ENCODE measurements around the gene RASGRF1.
"Not testable (repeated sequence)": the region's sequence is repeated elsewhere in the genome, so short reads cannot be mapped to it uniquely, and the experiment has no call there.

The RASGRF1 gene

GRCh38 chr15:79025201-79025600 is 65.4 kb downstream of the RASGRF1 start:
- Histone ChIP-seq H3K27ac (no peak overlapping the region), H3K9ac (ENCODE audit: insufficient read length) (no peak overlapping the region), H3K36me3 (ENCODE audit: insufficient read depth, low read length) (no peaks in the 10 kb centered on the region), H3K4me3 (no peak overlapping the region), H3K9me3 (ENCODE audit: low read depth, low read length) (no peaks in the 10 kb centered on the region)
- DNase-seq (ENCODE audit: low read depth, low spot score), result no peak
- TF ChIP-seq EZH2 (IDR thresholded peaks at IDR 0.05) (no peak), FOXP2 (optimal IDR thresholded peaks at IDR 0.05; ENCODE audit: control extremely low read depth, extremely low read length, insufficient read depth) (no peak), POLR2AphosphoS5 (IDR thresholded peaks at IDR 0.05; ENCODE audit: borderline replicate concordance, low read depth, low read length) (no peak)

- H3K4me3 ChIP-seq; H3K9ac ChIP-seq (ENCODE audit: insufficient read length); H3K9me3 ChIP-seq (ENCODE audit: low read depth, low read length); H3K36me3 ChIP-seq (ENCODE audit: insufficient read depth, low read length); H3K27ac ChIP-seq; DNase-seq (ENCODE audit: low read depth, low spot score): not testable (repeated sequence)
Measured at GRCh38 chr15:79024493-79024892, 66.1 kb downstream of the RASGRF1 start.

DNA sequence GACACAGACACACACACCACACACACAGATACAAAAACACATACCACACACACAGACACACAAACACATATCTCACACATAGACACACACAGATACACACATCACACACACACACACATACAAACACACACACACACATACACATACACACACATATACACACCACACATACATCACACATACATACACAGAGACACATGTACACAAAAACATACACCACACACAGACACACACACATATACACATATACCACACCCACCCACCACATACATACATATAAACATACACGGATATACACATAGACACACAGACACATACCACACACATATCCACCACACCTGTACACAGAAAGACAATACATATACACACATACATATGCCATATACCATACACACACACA is 66.7 kb downstream of the RASGRF1 start:
- Histone ChIP-seq H3K4me3 (no peak overlapping the region), H3K36me3 (ENCODE audit: insufficient read depth, low read length) (no peaks in the 10 kb centered on the region), H3K9ac (ENCODE audit: insufficient read length) (no peak overlapping the region), H3K9me3 (ENCODE audit: low read depth, low read length) (no peaks in the 10 kb centered on the region), H3K27ac (no peak overlapping the region)
- no peak for DNase-seq (ENCODE audit: low read depth, low spot score)
- no peak for TF ChIP-seq POLR2AphosphoS5 (IDR thresholded peaks at IDR 0.05; ENCODE audit: borderline replicate concordance, low read depth, low read length)
- TF ChIP-seq FOXP2 (optimal IDR thresholded peaks at IDR 0.05; ENCODE audit: control extremely low read depth, extremely low read length, insufficient read depth), result no peak
- TF ChIP-seq EZH2 (IDR thresholded peaks at IDR 0.05), result no peak

GRCh38 chr15:79023546-79023890 is 67.1 kb downstream of the RASGRF1 start:
- no peak for DNase-seq (ENCODE audit: low read depth, low spot score)
- H3K36me3 ChIP-seq (ENCODE audit: insufficient read depth, low read length), result no peaks in the 10 kb centered on the region
- H3K9ac ChIP-seq (ENCODE audit: insufficient read length), result no peak overlapping the region
- TF ChIP-seq EZH2 (IDR thresholded peaks at IDR 0.05) (no peak), POLR2AphosphoS5 (IDR thresholded peaks at IDR 0.05; ENCODE audit: borderline replicate concordance, low read depth, low read length) (no peak), FOXP2 (optimal IDR thresholded peaks at IDR 0.05; ENCODE audit: control extremely low read depth, extremely low read length, insufficient read depth) (no peak)
- H3K4me3 ChIP-seq, result no peak overlapping the region
- H3K27ac ChIP-seq, result no peak overlapping the region
- H3K9me3 ChIP-seq (ENCODE audit: low read depth, low read length), result no peaks in the 10 kb centered on the region

DNA sequence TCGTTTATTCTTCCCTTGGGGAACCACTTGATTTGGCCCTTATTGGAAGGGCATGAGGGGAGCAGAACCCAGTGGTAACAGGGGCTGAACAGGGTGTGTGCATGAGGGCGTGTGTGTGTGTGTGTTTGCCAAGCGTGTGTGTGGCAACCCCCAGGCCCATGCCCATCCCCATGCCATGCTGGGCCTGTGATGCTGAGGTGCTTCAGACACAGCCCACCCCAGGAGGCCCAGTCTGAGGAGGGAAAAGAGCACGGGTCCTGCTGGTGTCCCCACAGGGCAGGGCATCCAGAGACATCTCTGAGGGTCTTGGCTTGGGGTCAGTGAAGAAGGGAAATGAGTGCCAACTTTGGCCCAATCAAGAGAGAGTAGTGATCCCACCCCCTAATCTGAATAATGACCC is 71.6 kb downstream of the RASGRF1 start:
- no peak overlapping the region for H3K9ac ChIP-seq (ENCODE audit: insufficient read length)
- no peak for DNase-seq (ENCODE audit: low read depth, low spot score)
- no peaks in the 10 kb centered on the region for H3K9me3 ChIP-seq (ENCODE audit: low read depth, low read length)
- no peak for TF ChIP-seq EZH2 (IDR thresholded peaks at IDR 0.05)
- no peak for TF ChIP-seq FOXP2 (optimal IDR thresholded peaks at IDR 0.05; ENCODE audit: control extremely low read depth, extremely low read length, insufficient read depth)
- TF ChIP-seq POLR2AphosphoS5 (IDR thresholded peaks at IDR 0.05; ENCODE audit: borderline replicate concordance, low read depth, low read length), result no peak
- no peak overlapping the region for H3K4me3 ChIP-seq
- H3K36me3 ChIP-seq (ENCODE audit: insufficient read depth, low read length), result no peaks in the 10 kb centered on the region
- no peak overlapping the region for H3K27ac ChIP-seq

- no peak overlapping the region for H3K9ac ChIP-seq (ENCODE audit: insufficient read length)
Measured at GRCh38 chr15:79017953-79018352, 72.6 kb downstream of the RASGRF1 start.

DNA sequence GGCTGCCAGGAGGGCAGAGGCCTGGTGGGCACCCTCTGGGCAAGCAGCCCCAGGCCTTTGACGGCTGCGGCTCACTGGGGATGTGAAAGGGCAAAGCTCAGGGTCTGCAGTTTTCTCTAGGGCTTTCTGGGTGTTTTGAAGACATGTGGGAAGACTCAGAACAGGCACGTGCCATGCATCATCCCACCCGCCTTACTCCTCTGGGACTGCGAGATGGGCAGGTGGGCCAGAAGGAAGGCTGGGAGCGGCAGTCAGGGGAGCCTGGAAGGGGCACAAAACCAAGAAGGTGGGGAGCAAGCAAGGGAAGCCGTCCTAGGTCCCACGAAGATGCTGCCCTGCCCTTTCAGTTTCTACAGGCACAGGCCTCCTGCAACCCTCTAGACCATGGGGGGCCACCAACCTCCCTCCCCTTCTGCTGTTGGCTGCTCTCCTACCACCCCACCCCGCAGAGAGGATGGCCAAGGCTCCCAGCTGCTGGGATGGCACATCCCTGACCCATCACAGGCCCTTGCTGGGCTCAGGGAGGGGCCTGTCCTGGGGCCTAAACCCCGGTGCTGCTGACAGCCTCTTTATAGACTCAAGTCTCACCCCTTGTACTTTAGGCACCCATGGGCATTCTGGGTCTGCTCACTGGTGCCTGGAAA is 73.9 kb downstream of the RASGRF1 start:
- Histone ChIP-seq H3K4me3 (no peak overlapping the region), H3K36me3 (ENCODE audit: insufficient read depth, low read length) (no peaks in the 10 kb centered on the region), H3K9me3 (ENCODE audit: low read depth, low read length) (no peaks in the 10 kb centered on the region), H3K27ac (no peak overlapping the region), H3K9ac (ENCODE audit: insufficient read length) (no peak overlapping the region)
- no peak for DNase-seq (ENCODE audit: low read depth, low spot score)
- TF ChIP-seq FOXP2 (optimal IDR thresholded peaks at IDR 0.05; ENCODE audit: control extremely low read depth, extremely low read length, insufficient read depth), result no peak
- TF ChIP-seq POLR2AphosphoS5 (IDR thresholded peaks at IDR 0.05; ENCODE audit: borderline replicate concordance, low read depth, low read length), result no peak
- TF ChIP-seq EZH2 (IDR thresholded peaks at IDR 0.05), result no peak

More at GRCh38 chr15:79017953-79018352, 72.6 kb downstream of the RASGRF1 start:
- H3K9me3 ChIP-seq (ENCODE audit: low read depth, low read length), result no peaks in the 10 kb centered on the region
- H3K4me3 ChIP-seq, result no peak overlapping the region
- no peak overlapping the region for H3K27ac ChIP-seq
- DNase-seq (ENCODE audit: low read depth, low spot score), result no peak
- no peaks in the 10 kb centered on the region for H3K36me3 ChIP-seq (ENCODE audit: insufficient read depth, low read length)
- no peak for TF ChIP-seq EZH2 (IDR thresholded peaks at IDR 0.05)
- TF ChIP-seq POLR2AphosphoS5 (IDR thresholded peaks at IDR 0.05; ENCODE audit: borderline replicate concordance, low read depth, low read length), result no peak
- no peak for TF ChIP-seq FOXP2 (optimal IDR thresholded peaks at IDR 0.05; ENCODE audit: control extremely low read depth, extremely low read length, insufficient read depth)

DNA sequence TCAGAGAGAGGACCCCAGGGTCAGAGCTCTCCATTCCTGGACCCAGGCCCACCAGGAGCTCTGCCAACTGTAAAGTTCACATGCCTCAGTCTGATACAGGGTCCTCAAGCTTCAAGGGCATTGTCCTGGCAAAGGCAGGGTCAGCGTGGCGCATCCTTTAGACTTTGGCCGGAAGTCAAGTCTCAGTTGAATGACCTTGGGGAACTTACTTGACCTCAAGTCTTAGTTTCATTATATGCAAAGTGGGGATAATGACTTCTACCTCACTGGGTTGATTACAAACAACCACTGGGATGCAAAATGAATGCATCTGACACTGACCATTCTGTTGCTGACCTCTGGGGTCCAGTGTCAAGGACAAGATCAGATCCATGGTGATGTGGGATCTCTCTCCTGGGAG is 75.2 kb downstream of the RASGRF1 start:
- no peak overlapping the region for H3K4me3 ChIP-seq
- no peaks in the 10 kb centered on the region for H3K36me3 ChIP-seq (ENCODE audit: insufficient read depth, low read length)
- no peak for DNase-seq (ENCODE audit: low read depth, low spot score)
- H3K27ac ChIP-seq, result no peak overlapping the region
- no peaks in the 10 kb centered on the region for H3K9me3 ChIP-seq (ENCODE audit: low read depth, low read length)
- no peak overlapping the region for H3K9ac ChIP-seq (ENCODE audit: insufficient read length)
- no peak for TF ChIP-seq FOXP2 (optimal IDR thresholded peaks at IDR 0.05; ENCODE audit: control extremely low read depth, extremely low read length, insufficient read depth)
- no peak for TF ChIP-seq EZH2 (IDR thresholded peaks at IDR 0.05)
- no peak for TF ChIP-seq POLR2AphosphoS5 (IDR thresholded peaks at IDR 0.05; ENCODE audit: borderline replicate concordance, low read depth, low read length)

GRCh38 chr15:79010278-79010677 is 80.3 kb downstream of the RASGRF1 start:
- H3K4me3 ChIP-seq, result no peak overlapping the region
- H3K36me3 ChIP-seq (ENCODE audit: insufficient read depth, low read length), result no peaks in the 10 kb centered on the region
- no peak overlapping the region for H3K9ac ChIP-seq (ENCODE audit: insufficient read length)
- H3K9me3 ChIP-seq (ENCODE audit: low read depth, low read length), result no peaks in the 10 kb centered on the region
- no peak for DNase-seq (ENCODE audit: low read depth, low spot score)
- no peak overlapping the region for H3K27ac ChIP-seq
- TF ChIP-seq FOXP2 (optimal IDR thresholded peaks at IDR 0.05; ENCODE audit: control extremely low read depth, extremely low read length, insufficient read depth), result no peak
- no peak for TF ChIP-seq EZH2 (IDR thresholded peaks at IDR 0.05)
- TF ChIP-seq POLR2AphosphoS5 (IDR thresholded peaks at IDR 0.05; ENCODE audit: borderline replicate concordance, low read depth, low read length), result no peak

Data from SK-N-MC (cell line).